ENCODE measurements around the gene TRPV4. TPM values are rescaled to one million over a fixed set of nuclear protein-coding genes. Genes with fewer than 3 reads are reported as not detected.

Gene TRPV4
- total and polyA plus RNA-seq, 2 experiments from 2014 or later, result 0.66 to 1.1 TPM

DNA sequence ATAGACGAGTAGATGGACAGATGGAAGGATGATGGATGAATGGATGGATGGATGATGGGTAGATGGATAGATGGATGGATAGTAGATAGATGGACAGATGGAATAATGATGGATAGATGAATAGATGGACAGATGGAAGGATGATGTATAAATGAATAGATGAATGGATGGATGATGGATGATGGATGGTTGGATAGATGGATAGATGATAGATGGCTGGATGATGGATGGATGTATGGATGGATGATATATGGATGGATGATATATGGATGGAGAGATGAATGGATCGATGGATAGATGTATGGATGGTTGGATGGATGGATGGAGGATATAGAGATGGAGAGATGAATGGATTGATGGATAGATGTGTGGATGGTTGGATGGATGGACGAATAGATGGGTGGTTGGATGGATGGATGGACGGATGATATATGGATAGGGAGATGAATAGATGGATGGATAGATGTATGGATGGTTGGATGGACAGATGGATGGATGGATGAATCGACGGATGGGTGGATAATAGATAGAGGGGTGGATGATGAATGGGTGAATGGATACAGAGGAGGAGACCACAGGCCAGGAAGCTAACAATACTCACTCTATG, 19.3 kb downstream of the TRPV4 start (continued):
- TF ChIP-seq ZNF462 (CRISPR knock-in tag; IDR thresholded peaks at IDR 0.05), result no peak
- TF ChIP-seq CTCF (conservative IDR thresholded peaks at IDR 0.05; ENCODE audit: low read depth in 2 of 2), result no peak
- no peak for TF ChIP-seq ETS1 (IDR thresholded peaks at IDR 0.05)
- TF ChIP-seq STAT1 (IDR thresholded peaks at IDR 0.05; ENCODE audit: unreplicated experiment), result no peak
- TF ChIP-seq CREB1 (CRISPR knock-in tag; IDR thresholded peaks at IDR 0.05; ENCODE audit: low read depth), result no peak

- H3K79me2 ChIP-seq (replicated peaks; ENCODE audit: insufficient read depth), result no peaks in the 10 kb centered on the region
- H3K9me2 ChIP-seq (ENCODE audit: insufficient read depth), result 0 out of 2 replicates have a peak, but pooled peaks cover 7% of the 10 kb centered on the region
- H3K4me2 ChIP-seq, result no peak overlapping the region
- Mint-ChIP-seq H3K27ac (no peak overlapping the region), H3K4me3 (no peak overlapping the region), H3K9me3 (no peaks in the 10 kb centered on the region), H3K4me1 (no peaks in the 10 kb centered on the region), H3K27me3 (ENCODE audit: insufficient read depth, low read depth, poor library complexity) (no peaks in the 10 kb centered on the region), H3K36me3 (ENCODE audit: low read depth) (no peaks in the 10 kb centered on the region)
- no peaks in the 10 kb centered on the region for H3F3A ChIP-seq (replicated peaks; ENCODE audit: low read depth)
- H3K27ac ChIP-seq (ENCODE audit: low read depth), result no peak overlapping the region
- H3K4me1 ChIP-seq (ENCODE audit: insufficient read depth), result no peaks in the 10 kb centered on the region
- TF ChIP-seq ZNF331 (CRISPR knock-in tag; IDR thresholded peaks at IDR 0.05; ENCODE audit: low read depth) (no peak), CTCF (conservative IDR thresholded peaks at IDR 0.05; ENCODE audit: low read depth in 2 of 2) (peak in 1 of 2 experiments; percentile 34; a peak in 3 of 4 replicates)
- H3K4me3 ChIP-seq, result no peak overlapping the region
- H3K36me3 ChIP-seq (ENCODE audit: insufficient read depth), result no peaks in the 10 kb centered on the region
- DNase-seq (ENCODE audit: low spot score) (peak; percentile 38), ATAC-seq (0 out of 3 replicates have a peak, but pooled peaks have one; percentile 42)
- no peaks in the 10 kb centered on the region for H4K20me1 ChIP-seq (replicated peaks; ENCODE audit: insufficient read depth)
- H3K27me3 ChIP-seq (ENCODE audit: insufficient read depth), result no peaks in the 10 kb centered on the region
- H2AFZ ChIP-seq, result no peak overlapping the region
Observed at GRCh38 chr12:109811624-109811995, 21.6 kb downstream of the TRPV4 start.

Data from GM23338 (cell line).